HepG2 (cell line): ENCODE measurements around the gene PDLIM5. TPM values are rescaled to one million over a fixed set of nuclear protein-coding genes. Genes with fewer than 3 reads are reported as not detected.
A peak's percentile ranks its signal among the peaks of the same experiment; 100 is the strongest.

Experiments used
- ATAC-seq: fragments of 200-7000 bp; cut with Tn5 transposase; 3 replicates; pipeline ENCODE4 v1.9.1; 2020; ENCODE audit warnings: mild to moderate bottlenecking, moderate library complexity
- BruUV-seq: library from RNA; stranded (reverse); fragments of 400-500 nt; replicated peaks from 2 replicates; lab custom pipeline; 2021; lab: Mats Ljungman, UMichigan
- CTCF ChIA-PET: fragments of 300-600 bp; formaldehyde crosslinking; extraction: SDS; loops from one replicate; lab custom pipeline; 2021; ENCODE audit warnings: low total read pairs, inconsistent platforms, low intra/inter-chr PET ratio; lab: Yijun Ruan, JAX
- POLR2A ChIA-PET: fragments of 350-600 bp; sonication (Branson Sonifier 250); formaldehyde crosslinking; loops from one replicate; lab custom pipeline; 2020; ENCODE audit warnings: antibody characterized with exemption, inconsistent platforms; lab: Yijun Ruan, JAX
- DNase-seq: peaks from one replicate; pipeline ENCODE4 v3.0.0-alpha.2; 2015; ENCODE audit warnings: low spot score
- FAIRE-seq: peaks from 3 replicates; lab custom pipeline; 2011; peaks lifted over from hg19 to GRCh38; lab: Jason Lieb, UNC
- H2AFZ ChIP-seq: one replicate; pipeline ENCODE4 v1.6.1; 2011; ENCODE audit warnings: low read length, inconsistent platforms
- H3K27ac ChIP-seq: fragments of 300-600 bp; 3 replicates; pipeline ENCODE4 v1.8.0; 2011; ENCODE audit warnings: mixed run types, mild to moderate bottlenecking, mixed read lengths, low read length, inconsistent platforms; ENCODE audit not compliant: insufficient read depth; ENCODE audit errors: extremely low read length
- H3K27me3 ChIP-seq, 2 experiments: fragments of 200-600 bp in 1 of 2; 2 replicates in 1 of 2; 3 replicates in 1 of 2; pipeline versions ENCODE4 v1.6.0 to v1.8.0; 2011; ENCODE audit warnings: low read length in 2 of 2, mild to moderate bottlenecking in 2 of 2, moderate library complexity in 2 of 2, inconsistent platforms in 1 of 2; ENCODE audit not compliant: insufficient read depth in 2 of 2, control insufficient read depth in 1 of 2
- H3K36me3 ChIP-seq, 2 experiments: fragments of 200-600 bp in 1 of 2; replicated peaks in 1 of 2; 2 replicates in 1 of 2; 3 replicates in 1 of 2; pipeline versions ENCODE4 v1.5.1 to v1.8.0; 2011; ENCODE audit warnings: low read length in 2 of 2, inconsistent platforms in 1 of 2; ENCODE audit not compliant: insufficient read depth in 2 of 2, control insufficient read depth in 1 of 2
- H3K4me1 ChIP-seq: 2 replicates; pipeline ENCODE4 v1.5.1; 2012; ENCODE audit warnings: low read length, inconsistent platforms; ENCODE audit not compliant: insufficient read depth
- H3K4me2 ChIP-seq: 2 replicates; pipeline ENCODE4 v1.6.0; 2011; ENCODE audit warnings: low read depth, low read length, inconsistent platforms
- H3K4me3 ChIP-seq, 3 experiments: fragments of 200-600 bp in 1 of 3; sonication (generic), shearing (Covaris generic) in 1 of 3; replicated peaks in 1 of 3; 2 replicates each; pipeline ENCODE4 v1.5.1; 2011 to 2016; ENCODE audit warnings: low read length in 3 of 3, inconsistent platforms in 2 of 3, low read depth in 2 of 3, mild to moderate bottlenecking in 2 of 3, control low read depth in 1 of 3, mixed read lengths in 1 of 3; ENCODE audit not compliant: insufficient read depth in 1 of 3
- H3K79me2 ChIP-seq: one replicate; pipeline ENCODE4 v1.6.1; 2011; ENCODE audit warnings: low read length, inconsistent platforms; ENCODE audit not compliant: insufficient read depth
- H3K9ac ChIP-seq: 2 replicates; pipeline ENCODE4 v1.6.0; 2011; ENCODE audit warnings: mild to moderate bottlenecking, low read depth, low read length, inconsistent platforms; ENCODE audit not compliant: insufficient read depth
- H3K9me3 ChIP-seq: 2 replicates; pipeline ENCODE4 v1.5.1; 2012; ENCODE audit warnings: mild to moderate bottlenecking, low read length
- H4K20me1 ChIP-seq: 2 replicates; pipeline ENCODE4 v1.6.0; 2011; ENCODE audit warnings: inconsistent platforms, mild to moderate bottlenecking, low read length, moderate library complexity; ENCODE audit not compliant: insufficient read depth
- ARID5B ChIP-seq: IDR thresholded peaks from 2 replicates; pipeline ENCODE4 v1.4.0; 2020; ENCODE audit warnings: mild to moderate bottlenecking, missing genetic modification reagents
- FOSL2 ChIP-seq: sonication (generic); formaldehyde crosslinking; IDR thresholded peaks from 2 replicates; pipeline ENCODE4 v1.4.0; 2020; ENCODE audit warnings: missing genetic modification reagents
- RAD51 ChIP-seq: fragments of 450-650 bp; IDR thresholded peaks from 2 replicates; pipeline ENCODE4 v1.6.1; 2016; ENCODE audit warnings: borderline replicate concordance
- ZNF724P ChIP-seq: sonication (generic); formaldehyde crosslinking; IDR thresholded peaks from 2 replicates; pipeline ENCODE4 v1.8.0; 2022; ENCODE audit warnings: missing genetic modification reagents, borderline replicate concordance
- ZNF747 ChIP-seq: sonication (generic); formaldehyde crosslinking; IDR thresholded peaks from 2 replicates; pipeline ENCODE4 v1.8.1; 2023; ENCODE audit warnings: missing genetic modification reagents, mild to moderate bottlenecking, borderline replicate concordance
- WGBS: methylation state at CpG from one replicate; pipeline ENCODE4 v1.1.6; 2017; ENCODE audit warnings: low lambda C conversion rate; 5-methylcytosine and 5-hydroxymethylcytosine counted together
- in situ Hi-C: cut with HindIII; loops from 2 replicates; pipeline ENCODE4 v1.10.0; 2017; ENCODE audit warnings: low pct_unique_long_range_greater_than_20kb; ENCODE audit not compliant: extremely low pct_ligation_motif_present
- intact Hi-C: fragments of 100-400 bp; cut with micrococcal nuclease; formaldehyde crosslinking; loops from one replicate; pipeline ENCODE4 v1.10.0; 2022; ENCODE audit not compliant: unreplicated experiment
- polyA plus RNA-seq, 8 experiments: library from polyadenylated mRNA; depleted of rRNA in 3 of 8; stranded (reverse) in 7 of 8; unstranded in 1 of 8; fragments of >200 nt; fragmentation: Illumina TruSeq in 4 of 8; extraction: Trizol in 4 of 8; gene quantifications; 2 replicates each; pipeline versions ENCODE4 v1.2.1 to v1.2.3, GENCODE V29; 2011 to 2016; ENCODE audit warnings: low read depth in 4 of 8, missing spikeins in 1 of 8, mixed read lengths in 1 of 8; ENCODE audit not compliant: insufficient read depth in 1 of 8
- total RNA-seq, 5 experiments: library from RNA; depleted of rRNA; stranded (reverse); fragments of >200 nt; fragmentation: Illumina TruSeq; extraction: Trizol; gene quantifications; 2 replicates each; pipeline ENCODE4 v1.2.3, GENCODE V29; 2016; ENCODE audit warnings: low read depth in 1 of 5
- TF ChIP-seq, protein P1 (sequence below): sonication (generic); formaldehyde crosslinking; conservative IDR thresholded peaks from 2 replicates; pipeline ENCODE4 v1.8.0; 2022; ENCODE audit warnings: missing genetic modification reagents

The PDLIM5 gene
- total and polyA plus RNA-seq, 2 of the 13 experiments (the other 11 are each of a cell fraction or from before 2014, with no cell fraction given): 52.8 to 119 TPM

DNA sequence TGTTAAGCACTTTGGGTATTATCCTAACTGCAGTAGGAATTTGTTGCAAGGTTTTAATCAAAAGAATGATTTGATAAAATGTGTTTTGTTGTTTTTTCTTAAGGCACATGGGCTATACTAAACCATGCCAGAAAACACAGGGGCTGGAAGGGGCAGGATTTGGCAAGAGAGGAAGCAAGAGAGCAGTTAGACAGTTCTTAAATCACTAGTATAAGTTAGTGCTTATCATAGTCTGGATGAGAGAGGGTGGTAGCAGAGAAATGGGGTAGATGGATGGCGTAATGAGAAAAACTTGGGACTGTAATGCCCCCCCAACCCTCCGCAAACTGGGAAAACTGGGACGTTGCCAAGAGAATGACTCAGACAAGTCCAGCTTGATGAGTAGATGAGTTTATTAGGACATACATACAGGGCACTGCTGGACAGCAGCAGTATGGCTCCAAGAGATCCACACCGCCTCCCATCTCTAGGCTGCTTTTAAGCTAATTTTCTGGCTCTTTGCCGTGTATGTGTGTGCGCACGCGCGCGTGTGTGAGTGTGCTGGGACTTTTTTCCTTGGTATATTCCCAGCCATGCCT, 151.5 kb downstream of the PDLIM5 start:
- peak; percentile 43 for ATAC-seq
- H3K4me3 ChIP-seq: no peak overlapping the region
- in situ Hi-C loops: no loop called here
- CTCF ChIA-PET: no interaction called here
- no peak overlapping the region for H3K4me2 ChIP-seq
- no peaks in the 10 kb centered on the region for H4K20me1 ChIP-seq
- no peak overlapping the region for H2AFZ ChIP-seq
- H3K36me3 ChIP-seq: peaks cover 0 to 3% of the 10 kb centered on the region in 2 experiments; a peak in 2 of 5 replicates
- H3K9ac ChIP-seq: no peak overlapping the region
- H3K79me2 ChIP-seq: no peaks in the 10 kb centered on the region
- no peaks in the 10 kb centered on the region for H3K27me3 ChIP-seq
- FAIRE-seq: no peak
- DNase-seq: no peak
- no TSS peak for BruUV-seq
- no peak overlapping the region for H3K27ac ChIP-seq
- TF ChIP-seq ZNF724P (CRISPR knock-in tag) (no peak), RAD51 (no peak), ARID5B (CRISPR knock-in tag) (no peak), ZNF747 (no peak), FOSL2 (CRISPR knock-in tag) (peak; percentile 26; the same call in 1 of the 2 replicates)
- TF ChIP-seq, protein P1, sequence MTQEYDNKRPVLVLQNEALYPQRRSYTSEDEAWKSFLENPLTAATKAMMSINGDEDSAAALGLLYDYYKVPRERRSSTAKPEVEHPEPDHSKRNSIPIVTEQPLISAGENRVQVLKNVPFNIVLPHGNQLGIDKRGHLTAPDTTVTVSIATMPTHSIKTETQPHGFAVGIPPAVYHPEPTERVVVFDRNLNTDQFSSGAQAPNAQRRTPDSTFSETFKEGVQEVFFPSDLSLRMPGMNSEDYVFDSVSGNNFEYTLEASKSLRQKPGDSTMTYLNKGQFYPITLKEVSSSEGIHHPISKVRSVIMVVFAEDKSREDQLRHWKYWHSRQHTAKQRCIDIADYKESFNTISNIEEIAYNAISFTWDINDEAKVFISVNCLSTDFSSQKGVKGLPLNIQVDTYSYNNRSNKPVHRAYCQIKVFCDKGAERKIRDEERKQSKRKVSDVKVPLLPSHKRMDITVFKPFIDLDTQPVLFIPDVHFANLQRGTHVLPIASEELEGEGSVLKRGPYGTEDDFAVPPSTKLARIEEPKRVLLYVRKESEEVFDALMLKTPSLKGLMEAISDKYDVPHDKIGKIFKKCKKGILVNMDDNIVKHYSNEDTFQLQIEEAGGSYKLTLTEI (CRISPR knock-in tag): no peak
- TF ChIP-seq, all 625 proteins: peak for 1
- POLR2A ChIA-PET: no interaction called here
- Histone ChIP-seq H3K9me3 (no peaks in the 10 kb centered on the region), H3K4me1 (no peaks in the 10 kb centered on the region)
- intact Hi-C loops: no loop called here
- WGBS: 94% methylated on average over 10 of the region's 10 CpGs
